ENCODE data around the gene LIMS1. TPM values are rescaled to one million over a fixed set of nuclear protein-coding genes. Genes with fewer than 3 reads are reported as not detected.

Gene LIMS1
- total and polyA plus RNA-seq, 2 of the 13 experiments (the other 11 are each of a cell fraction or from before 2014, with no cell fraction given) = 38.3 to 49.6 TPM

DNA sequence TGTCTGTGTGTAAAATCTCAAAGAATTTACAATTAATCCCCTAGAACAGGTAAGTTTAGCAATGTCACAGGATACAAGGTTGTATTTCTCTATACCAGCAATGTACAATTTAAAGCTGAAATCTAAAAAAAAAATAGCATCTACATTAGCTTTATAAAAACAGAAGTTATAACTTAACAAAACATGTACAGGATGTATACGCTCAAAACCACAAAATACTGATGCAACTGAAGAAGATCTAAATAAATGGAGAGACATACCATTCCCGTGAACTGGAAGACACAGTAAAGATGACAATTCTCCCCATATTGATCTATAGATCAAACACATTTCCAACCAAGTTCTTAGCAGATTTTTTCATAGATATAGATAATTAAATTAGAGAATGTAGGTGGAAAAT lies 167.5 kb downstream of the LIMS1 start:
- H3K79me2 ChIP-seq (ENCODE audit: insufficient read depth, low read length) = no peaks in the 10 kb centered on the region
- TF ChIP-seq SP4 (CRISPR knock-in tag; IDR thresholded peaks at IDR 0.05) = no peak
- no peak for TF ChIP-seq TOPORS (CRISPR knock-in tag; IDR thresholded peaks at IDR 0.05)
- no peak for TF ChIP-seq IRX3 (CRISPR knock-in tag; IDR thresholded peaks at IDR 0.05; ENCODE audit: borderline replicate concordance, low read depth)
- TF ChIP-seq SETDB1 (CRISPR knock-in tag; IDR thresholded peaks at IDR 0.05; ENCODE audit: borderline replicate concordance) = no peak
- no peak for TF ChIP-seq RFXANK (CRISPR knock-in tag; IDR thresholded peaks at IDR 0.05)
- no peak for TF ChIP-seq NCOA2 (CRISPR knock-in tag; IDR thresholded peaks at IDR 0.05)
- TF ChIP-seq TMF1 (CRISPR knock-in tag; IDR thresholded peaks at IDR 0.05; ENCODE audit: low read depth) = no peak
- TF ChIP-seq MIER3 (CRISPR knock-in tag; IDR thresholded peaks at IDR 0.05; ENCODE audit: borderline replicate concordance) = no peak
- TF ChIP-seq ZKSCAN1 (IDR thresholded peaks at IDR 0.05; ENCODE audit: low read length) = no peak
- TF ChIP-seq ZMYM4 (CRISPR knock-in tag; IDR thresholded peaks at IDR 0.05) = no peak
- TF ChIP-seq PCBP1 (IDR thresholded peaks at IDR 0.05; ENCODE audit: borderline replicate concordance, low read depth, low read length) = no peak
- no peak for TF ChIP-seq EHMT2 (IDR thresholded peaks at IDR 0.05; ENCODE audit: borderline replicate concordance, low read depth, low read length)
- no peak for TF ChIP-seq YEATS4 (CRISPR knock-in tag; IDR thresholded peaks at IDR 0.05; ENCODE audit: borderline replicate concordance)
- TF ChIP-seq MEIS1 (CRISPR knock-in tag; IDR thresholded peaks at IDR 0.05; ENCODE audit: borderline replicate concordance) = no peak
- TF ChIP-seq, protein P1, sequence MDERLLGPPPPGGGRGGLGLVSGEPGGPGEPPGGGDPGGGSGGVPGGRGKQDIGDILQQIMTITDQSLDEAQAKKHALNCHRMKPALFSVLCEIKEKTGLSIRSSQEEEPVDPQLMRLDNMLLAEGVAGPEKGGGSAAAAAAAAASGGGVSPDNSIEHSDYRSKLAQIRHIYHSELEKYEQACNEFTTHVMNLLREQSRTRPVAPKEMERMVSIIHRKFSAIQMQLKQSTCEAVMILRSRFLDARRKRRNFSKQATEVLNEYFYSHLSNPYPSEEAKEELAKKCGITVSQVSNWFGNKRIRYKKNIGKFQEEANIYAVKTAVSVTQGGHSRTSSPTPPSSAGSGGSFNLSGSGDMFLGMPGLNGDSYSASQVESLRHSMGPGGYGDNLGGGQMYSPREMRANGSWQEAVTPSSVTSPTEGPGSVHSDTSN (CRISPR knock-in tag; IDR thresholded peaks at IDR 0.05) = no peak
- BruUV-seq (replicated peaks) = no TSS peak

More for the DNA sequence above, 167.5 kb downstream of the LIMS1 start:
- intact Hi-C loops (cut with micrococcal nuclease; ENCODE audit: unreplicated experiment) (no loop called here), in situ Hi-C loops (cut with HindIII; ENCODE audit: extremely low pct_ligation_motif_present, low pct_unique_long_range_greater_than_20kb) (no loop called here)
- Histone ChIP-seq H3K4me3 (replicated peaks in 1 of 3; ENCODE audit: insufficient read depth in 1 of 3, low read depth in 2 of 3, low read length in 3 of 3) (no peak overlapping the region), H3K9ac (ENCODE audit: insufficient read depth, low read depth, low read length) (no peak overlapping the region), H3K4me1 (ENCODE audit: insufficient read depth, low read length) (peaks cover 10% of the 10 kb centered on the region; the same call in 1 of the 2 replicates), H2AFZ (ENCODE audit: low read length) (no peak overlapping the region), H3K36me3 (replicated peaks in 1 of 2; ENCODE audit: control insufficient read depth in 1 of 2, insufficient read depth in 2 of 2, low read length in 2 of 2) (no peaks in the 10 kb centered on the region), H3K27me3 (ENCODE audit: control insufficient read depth in 1 of 2, insufficient read depth in 2 of 2, low read length in 2 of 2) (no peaks in the 10 kb centered on the region; a peak in 1 of 5 replicates), H3K4me2 (ENCODE audit: low read depth, low read length) (no peak overlapping the region), H4K20me1 (ENCODE audit: insufficient read depth, low read length) (no peaks in the 10 kb centered on the region), H3K27ac (ENCODE audit: extremely low read length, insufficient read depth, low read length) (no peak overlapping the region), H3K9me3 (ENCODE audit: low read length) (no peaks in the 10 kb centered on the region)
- FAIRE-seq (no peak), ATAC-seq (no peak), DNase-seq (ENCODE audit: low spot score) (no peak)
- ChIA-PET CTCF (ENCODE audit: low intra/inter-chr PET ratio, low total read pairs) (no interaction called here), POLR2A (interaction anchor here (1.8 kb wide), 1 partner anchor 17 kb away, joined by 6 read pairs; the partner anchor contains the start of gene RANBP2)
- WGBS (ENCODE audit: low lambda C conversion rate) = 36% methylated on average over 2 of the region's 2 CpGs
